Stimulated activated CD8-positive, alpha-beta memory T cell treated with anti-CD3 and anti-CD28 coated beads, Interleukin-2, amount 100 ng/mL, for 48 hours (primary cell): ENCODE results near the gene BACH2.

Experiments used
- DNase-seq, 2 donors: peaks; one replicate each; pipeline ENCODE4 v3.0.0-alpha.2; 2020; ENCODE audit warnings: low read depth in 2 of 2

Gene BACH2

DNA sequence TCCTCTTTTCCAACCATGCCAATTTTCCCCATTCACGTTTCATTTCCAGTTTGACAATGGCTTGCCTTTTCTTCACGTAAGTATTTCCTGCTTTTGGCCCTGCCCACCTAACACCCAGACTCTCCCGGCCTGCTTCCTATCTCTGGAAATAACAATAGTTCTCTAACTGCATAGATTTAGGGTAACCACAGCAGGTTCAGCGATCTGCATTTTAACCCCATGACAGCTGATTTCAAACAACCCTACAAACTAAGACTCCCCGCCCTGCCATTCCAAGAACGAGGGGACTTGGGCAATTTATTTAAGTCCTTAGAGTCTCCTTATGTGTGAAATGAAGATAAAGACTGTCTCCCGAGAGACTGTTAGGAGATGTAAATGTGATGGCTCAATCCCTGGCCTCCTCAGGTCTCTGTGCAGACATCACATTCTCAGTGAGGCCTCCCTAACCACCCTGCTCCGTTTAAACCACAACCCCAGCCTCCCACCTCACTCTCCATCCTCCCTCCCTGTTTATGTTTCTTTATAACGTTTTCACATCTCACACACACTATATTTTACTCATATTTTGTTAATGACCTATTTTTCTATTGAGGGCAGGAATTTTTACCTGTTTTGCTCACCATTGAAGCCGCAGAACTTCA, 267.5 kb downstream of the BACH2 start:
- DNase-seq: no peak

DNA sequence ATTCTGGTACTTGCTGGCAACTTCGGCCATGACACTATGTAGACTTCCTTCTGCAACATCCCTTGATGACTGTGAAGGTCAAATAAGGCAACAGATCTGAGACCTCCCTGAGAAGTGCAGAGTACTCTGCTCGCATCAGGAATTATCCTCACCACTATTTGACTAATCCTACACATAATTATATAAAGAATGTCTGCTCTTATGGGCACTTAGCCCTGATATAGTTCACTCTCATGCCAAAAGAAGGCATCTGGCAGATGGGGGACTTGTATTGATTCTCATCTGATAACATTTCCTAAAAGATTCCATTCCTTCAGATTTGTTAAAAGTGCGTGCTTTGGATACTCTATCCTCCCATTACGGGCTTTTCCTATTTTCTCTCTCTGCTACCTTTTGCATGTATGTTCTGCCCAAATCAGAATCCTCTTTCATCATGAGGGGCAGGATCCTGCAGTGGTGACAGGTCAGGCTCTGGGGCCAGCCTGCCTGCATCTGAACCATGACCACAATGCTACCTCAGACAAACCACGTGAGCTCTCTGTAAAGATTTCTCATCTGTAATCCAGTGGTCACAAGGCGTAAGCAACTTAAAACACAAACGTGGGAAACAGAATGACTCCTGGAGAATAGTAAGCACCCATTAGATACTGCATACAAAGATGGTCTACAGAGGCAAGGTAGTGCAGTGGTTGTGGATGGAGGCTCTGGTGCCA, 268.4 kb downstream of the BACH2 start:
- peak in 1 of 2 donors; percentile 11 for DNase-seq

DNA sequence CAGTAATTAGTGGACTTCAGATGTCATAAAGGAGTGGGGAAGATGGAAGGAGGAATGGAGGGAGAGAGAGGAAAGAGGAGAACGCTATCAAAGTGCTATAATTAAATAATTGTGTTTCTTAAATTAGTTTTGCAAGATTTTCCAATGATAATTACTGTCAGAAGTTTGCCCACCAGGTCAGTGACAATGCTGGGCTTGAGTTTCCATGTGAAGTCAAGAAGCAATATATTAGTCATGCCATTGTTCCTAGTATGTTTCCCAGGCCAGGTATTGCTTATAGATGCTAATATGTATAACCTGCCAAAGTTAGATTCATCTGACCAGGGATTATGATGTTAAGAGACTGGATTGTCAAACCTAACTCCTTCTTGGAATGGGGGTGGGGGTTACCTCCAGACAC, 270.4 kb downstream of the BACH2 start:
- DNase-seq: no peak

DNA sequence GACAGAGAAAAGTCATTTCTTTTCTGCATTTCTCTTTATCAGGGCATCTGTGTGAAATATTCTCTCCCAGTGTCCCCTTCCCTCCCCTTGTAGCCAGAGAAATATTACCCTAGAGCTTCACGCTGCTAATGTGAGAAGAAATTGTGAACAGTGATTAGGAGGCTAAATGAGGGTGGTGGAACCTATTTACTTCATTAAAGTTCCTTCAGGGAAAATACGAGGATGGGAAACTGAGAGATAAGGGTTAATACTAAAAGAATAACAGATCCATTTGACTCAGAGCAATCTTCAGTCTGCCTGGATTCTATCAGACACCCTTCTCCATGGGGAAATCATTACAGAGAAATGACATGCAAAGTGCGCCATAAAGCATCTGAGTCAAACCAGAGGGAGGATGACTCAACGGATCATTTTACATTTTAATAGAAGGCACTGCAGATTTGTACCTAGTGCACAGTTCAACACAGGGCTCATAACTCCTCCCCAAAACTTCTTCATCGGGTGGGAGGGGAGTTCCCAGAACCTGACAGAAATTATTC, 271.1 kb downstream of the BACH2 start:
- DNase-seq: no peak

DNA sequence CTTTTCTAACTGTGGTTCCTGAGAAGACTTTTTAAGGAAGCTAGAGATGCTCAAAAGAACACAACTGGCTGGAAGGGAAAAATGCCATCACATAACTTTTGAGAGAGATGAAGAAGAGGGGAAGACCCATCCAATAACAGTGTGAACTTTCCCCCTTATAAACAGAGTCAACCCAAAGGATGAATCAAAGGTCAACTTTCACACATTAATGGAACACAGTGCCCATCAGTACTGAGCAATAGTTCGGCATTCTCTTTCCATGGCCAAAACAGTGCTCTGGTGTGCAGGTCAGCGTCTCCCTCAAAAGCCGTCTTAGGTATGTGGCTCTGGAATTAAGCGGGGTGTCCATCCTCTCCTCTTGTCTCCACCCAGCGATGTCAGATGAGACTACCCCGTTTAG, 272.0 kb downstream of the BACH2 start:
- no peak for DNase-seq

DNA sequence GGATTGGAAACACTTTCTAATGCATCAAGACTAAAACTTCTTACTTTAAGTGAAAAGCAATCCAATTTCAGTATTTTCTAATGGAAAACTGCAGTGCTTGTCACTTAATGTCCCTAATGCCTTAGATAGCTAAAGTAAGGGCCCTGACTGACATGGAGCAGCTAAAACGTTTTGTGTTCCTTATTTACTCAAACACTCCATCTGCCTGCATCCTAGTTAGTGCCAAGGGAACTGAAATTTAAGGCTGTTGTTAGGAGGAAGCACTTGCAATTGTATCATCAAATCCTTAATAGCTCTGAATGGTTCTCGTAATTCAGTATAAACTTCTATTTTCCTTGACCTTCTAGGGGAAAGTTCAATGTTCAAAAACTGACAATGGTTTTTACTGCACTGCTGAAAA, 274.9 kb downstream of the BACH2 start:
- DNase-seq: no peak

DNA sequence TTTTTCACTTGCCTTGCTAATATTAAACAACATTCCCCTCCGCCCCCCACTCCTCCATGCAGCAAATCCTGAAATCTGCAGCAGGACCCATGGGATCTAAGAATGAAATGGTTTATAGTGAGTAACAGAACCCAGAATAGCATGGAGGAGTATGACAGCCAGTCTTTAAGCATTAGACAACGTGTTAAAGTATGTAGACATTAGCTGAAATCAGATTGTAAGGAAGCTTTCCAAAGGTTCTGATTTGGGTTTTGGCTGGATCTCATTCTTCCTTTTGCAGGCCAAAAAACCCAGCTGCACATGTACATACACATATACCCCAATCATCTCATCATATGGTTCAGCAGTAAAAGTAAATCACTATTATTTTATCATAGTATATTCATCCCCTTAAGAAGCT, 275.9 kb downstream of the BACH2 start:
- no peak for DNase-seq

DNA sequence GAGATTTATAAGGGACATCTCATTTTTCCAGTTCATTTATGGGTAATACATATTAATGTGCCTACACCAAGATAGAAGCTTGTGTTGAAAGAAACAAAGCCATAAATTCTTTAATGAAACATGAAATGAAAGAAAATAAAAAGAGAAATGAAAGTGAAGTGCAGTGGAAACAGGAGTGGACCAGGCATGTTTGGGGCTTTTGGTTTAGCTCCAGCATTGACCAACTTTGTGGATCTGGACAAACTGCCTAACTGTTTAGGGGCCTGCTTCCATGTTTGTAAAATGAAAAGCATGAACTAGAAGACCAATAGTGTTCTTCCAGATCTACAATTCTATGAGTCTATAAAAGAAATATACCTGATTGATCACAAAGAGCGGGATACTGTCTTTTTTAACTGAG, 277.4 kb downstream of the BACH2 start:
- no peak for DNase-seq

DNA sequence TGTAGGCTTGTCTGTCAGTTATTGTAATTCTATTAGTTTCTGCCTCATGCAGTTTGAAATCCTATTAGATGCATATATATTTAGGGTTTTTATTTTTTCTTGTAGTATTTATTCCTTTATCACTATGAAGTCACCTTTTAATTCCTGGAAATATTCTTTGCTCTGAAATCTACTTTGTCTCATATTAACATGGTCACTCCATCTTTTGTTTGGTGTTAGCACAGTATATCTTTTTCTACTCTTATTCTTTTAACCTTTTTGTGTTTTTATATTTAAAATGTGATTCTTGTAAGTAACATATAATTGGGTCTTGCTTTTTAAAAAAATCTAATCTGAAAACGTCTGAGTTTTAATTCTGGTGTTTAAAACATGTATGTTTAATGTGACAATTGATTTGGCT, 280.8 kb downstream of the BACH2 start:
- no peak for DNase-seq

DNA sequence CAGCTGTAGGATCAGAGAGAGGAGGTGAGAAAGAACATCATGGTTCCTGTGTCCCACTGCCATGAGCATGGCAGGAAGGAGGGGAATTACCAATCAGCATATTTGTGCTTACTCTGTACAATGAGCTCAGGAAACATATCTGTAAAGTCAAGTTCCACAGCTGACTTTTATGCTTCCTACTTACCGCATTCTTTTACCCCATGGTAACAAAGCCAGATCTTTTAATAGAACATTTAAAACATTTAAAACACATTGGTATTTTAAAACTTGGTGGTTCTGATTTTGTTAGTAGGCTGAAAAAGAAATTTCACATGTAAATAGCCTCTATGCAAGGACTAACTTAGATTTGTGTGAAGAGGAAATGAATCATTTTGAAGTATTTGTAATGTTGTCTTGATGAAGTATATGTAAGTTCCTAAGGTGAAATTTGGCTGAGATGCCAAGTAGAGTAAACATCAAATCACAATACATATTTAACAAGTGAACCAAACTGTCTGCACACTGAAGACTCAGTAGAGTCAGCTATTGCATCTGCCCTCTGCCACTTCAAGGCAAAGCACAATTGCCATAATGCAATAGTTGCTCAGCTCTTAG, 287.6 kb downstream of the BACH2 start:
- no peak for DNase-seq

DNA sequence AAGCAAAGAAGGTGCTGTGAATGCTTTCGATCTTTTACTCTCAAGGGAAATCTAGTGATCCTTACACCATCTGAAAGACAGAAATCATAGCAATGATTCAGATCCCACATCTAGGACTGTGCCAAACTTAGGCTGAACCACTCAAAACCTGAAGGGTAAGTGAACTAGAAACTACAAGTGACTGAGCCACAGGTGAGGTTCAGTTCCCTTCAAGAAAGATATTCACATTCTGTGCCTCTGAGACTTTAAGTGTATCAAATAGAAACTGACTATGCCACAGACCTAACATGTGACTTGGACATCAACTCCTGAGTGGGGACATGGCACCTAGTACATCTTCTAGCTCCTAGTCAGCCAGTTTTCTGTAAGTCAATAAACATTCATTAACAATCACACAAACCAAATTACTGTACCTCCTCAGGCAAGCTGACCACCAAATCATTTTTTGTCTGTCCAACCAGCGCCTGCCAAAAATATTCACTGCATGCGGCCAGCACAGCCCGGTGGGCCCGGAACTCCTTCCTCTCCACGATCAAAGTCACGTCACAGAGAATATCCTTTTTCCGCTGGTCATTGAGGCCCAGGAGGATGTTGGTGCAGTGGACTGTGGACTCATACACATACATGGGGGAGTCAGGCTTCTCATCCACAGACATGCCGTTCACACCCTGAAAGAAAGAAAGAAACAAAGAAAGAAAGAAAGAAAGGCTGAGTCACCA, 288.3 kb downstream of the BACH2 start:
- DNase-seq: no peak

DNA sequence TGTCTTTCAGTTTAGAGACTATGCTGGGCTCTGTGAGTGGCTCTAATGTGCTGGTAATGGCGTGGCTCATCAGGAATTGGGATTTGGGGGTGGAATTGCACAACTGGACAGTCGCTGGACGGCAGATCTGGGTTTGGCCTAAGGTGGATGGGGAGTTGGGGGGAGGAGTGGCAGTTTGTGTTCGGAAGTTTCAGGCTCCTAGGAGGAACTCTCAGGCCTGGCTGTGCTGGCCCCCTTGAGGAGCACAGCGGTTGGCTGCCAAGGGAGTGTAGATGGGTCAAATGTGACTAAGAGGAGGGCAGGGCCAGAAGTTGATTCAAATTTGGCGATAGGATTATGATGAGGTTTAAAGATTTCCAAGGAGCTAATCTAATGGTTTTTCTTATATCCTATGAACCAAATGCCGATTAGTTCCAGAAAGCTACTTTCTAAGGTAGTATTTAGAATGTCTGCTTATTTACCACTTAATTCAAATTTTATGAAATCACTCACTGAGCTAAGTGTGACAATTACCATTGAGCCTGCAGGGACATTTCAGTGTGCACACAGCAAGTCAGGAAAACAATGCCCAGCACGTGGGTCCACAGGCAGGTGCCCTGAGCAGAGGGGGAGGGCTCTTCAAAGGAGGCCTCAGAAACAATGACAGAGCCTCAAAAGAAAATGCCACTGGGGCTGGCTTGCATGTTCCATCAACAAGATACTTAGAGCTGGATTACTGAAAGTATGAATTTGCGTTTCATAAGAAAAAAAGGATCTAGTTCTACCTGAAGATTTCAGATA, 291.4 kb downstream of the BACH2 start:
- DNase-seq: no peak

DNA sequence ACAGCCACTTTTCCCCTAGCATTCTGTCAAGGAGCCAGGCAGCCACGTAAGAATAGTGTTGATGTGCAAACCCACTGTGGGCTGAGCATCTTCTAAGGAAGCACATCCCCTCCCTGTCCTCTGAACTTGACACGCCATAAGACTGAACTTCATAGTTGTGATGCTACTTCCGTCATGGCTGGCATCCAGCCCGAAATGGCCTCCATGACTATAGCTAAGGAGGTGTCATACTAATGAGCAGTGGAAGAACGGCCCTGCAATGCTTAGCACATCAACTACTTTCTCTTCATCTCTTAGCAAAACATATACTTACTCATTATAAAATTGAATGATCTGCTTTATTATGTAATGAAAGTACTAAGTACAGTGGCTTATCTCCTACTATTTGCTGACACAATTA, 292.1 kb downstream of the BACH2 start:
- DNase-seq: no peak

DNA sequence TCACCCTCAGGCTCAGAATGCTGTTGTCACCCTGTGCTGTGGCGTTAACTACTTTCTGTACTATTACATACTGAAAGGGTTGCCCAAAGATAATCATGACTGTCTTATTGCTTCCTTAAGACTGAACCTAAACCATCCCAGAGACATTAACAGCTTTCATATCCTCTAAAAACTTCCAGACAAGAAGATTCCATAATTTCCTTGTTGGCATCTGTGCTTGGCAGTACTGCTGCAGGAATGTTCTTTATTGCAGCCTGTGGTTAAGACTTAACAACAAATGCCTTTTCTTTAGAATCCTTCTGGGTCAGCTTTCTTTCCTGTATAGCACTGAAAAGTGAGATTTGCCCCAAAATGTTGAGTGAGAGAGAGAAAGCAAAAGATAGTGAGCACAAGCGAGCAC, 292.7 kb downstream of the BACH2 start:
- no peak for DNase-seq

DNA sequence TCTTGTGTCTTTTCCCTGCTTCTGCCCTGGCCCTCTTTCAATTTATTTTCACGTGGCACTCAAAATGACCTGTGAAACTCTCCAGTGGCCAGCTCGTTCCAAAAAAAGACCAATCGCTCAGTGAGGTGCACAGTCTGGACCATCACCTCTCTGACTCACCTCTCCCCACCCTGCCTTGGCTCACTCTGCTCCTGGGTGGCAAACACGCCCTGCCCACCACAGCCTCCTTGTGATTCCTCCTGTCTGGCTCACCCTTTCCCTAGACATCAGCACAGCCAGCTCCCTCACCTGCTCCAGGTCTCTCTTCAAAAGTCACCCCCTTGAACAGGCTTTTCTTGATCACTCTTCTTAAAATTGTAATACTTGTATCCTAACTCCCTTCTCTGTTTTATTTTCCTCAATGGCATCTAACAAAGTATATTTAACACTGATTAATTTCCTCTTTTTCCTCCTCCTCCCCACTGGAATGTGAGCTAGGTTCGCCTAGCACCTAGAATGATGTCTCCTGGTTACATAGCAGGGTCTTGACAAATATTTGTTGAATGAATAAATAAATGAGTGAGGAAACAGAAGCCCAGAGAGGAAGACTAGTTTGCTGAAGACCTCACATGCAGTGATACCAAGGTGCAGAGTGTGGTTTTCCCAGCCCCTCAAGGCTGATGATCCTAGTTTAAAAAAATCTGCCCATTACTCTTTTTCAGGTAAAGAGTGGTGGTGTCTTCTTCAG, 293.4 kb downstream of the BACH2 start:
- DNase-seq: no peak

DNA sequence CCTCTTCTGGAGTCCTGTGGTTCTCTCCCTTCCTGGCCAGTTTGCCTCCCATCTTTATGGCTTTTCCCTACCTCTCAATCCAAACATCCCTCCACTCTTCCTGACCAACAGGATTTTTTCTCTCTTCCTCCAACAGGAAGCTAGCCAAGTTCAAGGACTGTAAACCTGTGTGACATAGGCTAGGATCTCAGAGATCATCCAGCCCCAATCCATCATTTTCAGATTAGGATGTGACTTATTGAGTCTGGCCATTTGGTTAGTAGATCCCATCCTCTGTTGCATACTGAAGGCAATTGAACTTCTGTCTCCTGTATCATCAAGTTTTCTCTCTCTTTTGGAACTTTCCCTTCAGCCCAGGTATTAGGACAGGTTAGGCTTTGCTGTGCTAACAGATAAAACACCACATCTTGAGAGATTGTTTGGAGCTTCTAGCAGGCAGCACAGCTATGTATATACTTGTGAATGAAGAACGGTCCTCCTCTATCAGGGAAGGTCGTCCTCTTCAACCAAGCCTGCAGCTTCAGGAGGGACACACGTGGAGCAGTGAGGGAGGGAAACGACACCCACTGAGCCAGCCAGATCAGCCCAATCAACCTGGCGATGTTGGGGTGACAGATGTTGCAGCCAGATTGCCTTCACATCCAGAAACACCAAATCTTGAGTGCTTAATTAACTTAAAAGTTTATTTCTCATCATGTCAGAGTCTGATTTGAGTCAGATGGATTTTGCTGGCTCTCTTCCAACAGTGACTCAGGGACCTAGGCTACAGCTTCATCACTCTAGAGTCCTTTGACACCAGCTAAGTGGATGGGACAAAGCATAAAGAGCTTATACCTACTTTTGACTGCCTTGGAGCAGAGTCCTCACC, 295.5 kb downstream of the BACH2 start:
- no peak for DNase-seq

DNA sequence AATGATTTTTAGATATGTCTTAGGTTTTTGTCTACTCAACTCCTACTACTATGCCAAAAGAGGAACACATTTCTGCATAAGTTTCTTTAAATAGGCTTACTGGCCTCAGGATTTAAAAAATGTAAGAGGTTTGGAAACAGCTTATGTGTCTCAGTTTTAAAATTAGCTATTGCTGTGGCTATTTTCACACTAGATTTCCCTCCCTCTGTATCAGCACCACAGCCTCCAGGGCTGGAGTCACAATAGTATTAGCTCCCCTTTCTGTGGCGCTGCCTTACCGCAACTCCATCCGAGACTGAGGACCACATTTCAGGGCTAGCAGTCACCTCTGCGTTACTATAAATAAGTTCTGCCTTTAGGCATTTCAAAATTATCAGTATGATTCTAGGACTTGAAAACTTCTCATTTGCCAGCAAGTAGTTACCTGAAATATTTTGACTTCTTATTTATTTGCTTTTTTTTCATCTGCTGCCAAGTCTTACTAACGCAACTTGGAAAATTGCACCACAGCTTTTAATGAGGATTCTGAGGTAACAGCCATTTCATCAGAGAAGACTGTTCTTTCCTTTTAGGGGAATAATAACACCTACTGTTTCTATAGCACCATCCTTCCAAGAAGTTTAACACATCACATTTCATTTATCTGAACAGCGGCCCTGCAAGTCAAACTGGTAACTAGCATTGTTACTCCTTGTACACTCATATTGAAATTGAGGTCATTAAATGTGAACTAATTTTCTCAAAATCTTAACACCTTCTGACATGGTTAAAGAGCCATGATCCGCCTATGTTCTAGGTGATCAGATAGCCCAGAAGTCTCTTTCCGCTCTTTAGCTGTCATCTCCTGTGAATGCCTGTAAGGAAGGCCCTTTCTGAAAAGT, 296.5 kb downstream of the BACH2 start:
- no peak for DNase-seq

DNA sequence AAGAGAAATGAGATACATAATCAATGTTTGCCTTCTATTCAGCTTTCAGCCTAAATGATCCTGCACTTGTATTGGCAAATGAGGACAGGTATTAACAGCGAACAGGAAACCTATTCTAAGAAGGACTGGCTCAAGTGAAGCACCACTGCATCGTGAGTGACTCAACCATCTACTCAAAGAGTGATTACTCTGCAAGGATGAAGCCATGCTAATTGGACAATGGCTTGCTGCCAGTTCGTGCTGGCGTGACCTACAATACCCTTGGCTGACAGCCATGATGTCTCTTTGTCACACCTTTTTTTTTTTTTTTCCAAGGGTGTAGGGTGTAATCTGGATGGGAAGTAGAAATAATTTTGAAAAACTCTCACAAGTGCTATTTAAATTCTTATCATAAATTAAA, 297.5 kb downstream of the BACH2 start:
- no peak for DNase-seq
